ENCODE data around the gene MAPK7.

The MAPK7 gene

DNA sequence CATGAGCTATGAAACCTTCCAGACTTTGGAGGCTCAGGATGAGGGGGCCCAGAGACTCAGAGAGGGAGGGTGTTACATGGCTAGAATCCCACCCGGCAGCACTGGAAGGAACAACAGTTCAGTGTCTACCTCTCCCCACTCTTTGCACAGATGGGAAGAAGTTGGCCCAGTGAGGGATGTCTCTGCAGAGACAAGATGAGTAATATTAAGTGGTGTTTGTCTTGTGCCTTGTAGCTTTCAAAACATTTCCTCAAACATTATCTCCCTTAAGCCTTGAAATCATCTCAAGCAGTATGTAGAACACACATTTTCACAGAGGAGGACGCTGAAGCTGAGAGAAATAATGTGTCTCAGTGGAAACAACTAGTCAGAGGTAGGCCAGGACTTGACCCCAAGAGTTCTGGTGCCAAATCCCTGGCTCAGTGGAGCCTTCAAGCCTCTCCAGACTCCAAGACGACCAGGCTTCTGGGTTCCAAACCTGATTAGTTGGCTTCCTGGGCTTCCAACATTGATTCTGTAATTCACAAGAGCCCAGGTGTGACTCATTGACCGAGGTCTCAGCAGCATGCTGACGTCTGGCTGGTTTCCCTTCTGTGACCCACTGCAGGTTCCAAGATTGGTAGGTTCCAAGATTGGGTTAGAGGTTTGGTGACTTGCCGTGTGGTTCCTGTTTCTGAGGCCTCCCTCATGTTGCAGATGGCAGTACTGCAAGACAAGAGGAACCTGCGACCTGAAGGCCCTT, 40.1 kb downstream of the MAPK7 start:
- Mint-ChIP-seq H3K27ac (no peak overlapping the region), H3K27me3 (no peaks in the 10 kb centered on the region), H3K4me3 (no peak overlapping the region), H3K4me1 (ENCODE audit: low read depth) (no peaks in the 10 kb centered on the region), H3K36me3 (ENCODE audit: low read depth) (no peaks in the 10 kb centered on the region), H3K9me3 (no peaks in the 10 kb centered on the region)

DNA sequence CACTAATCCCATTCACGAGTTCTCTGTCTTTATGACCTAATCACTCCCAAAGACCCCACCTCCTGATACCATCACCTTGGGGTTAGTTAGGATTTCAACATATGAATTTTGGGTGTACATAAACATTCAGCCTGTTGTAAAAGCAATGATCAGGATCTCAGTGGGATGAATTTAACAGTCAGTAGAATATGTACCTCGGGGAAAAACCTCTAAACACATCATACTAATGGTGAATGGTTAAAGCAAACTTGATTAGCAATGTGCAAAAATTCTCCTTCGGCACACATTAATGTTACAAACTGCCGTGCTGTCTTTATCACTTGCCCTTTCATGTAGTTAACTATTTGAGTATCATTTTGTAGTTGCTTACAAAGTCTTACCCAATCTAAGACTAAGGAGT, 42.9 kb downstream of the MAPK7 start:
- Mint-ChIP-seq H3K9me3 (no peaks in the 10 kb centered on the region), H3K36me3 (ENCODE audit: low read depth) (no peaks in the 10 kb centered on the region), H3K4me1 (ENCODE audit: low read depth) (no peaks in the 10 kb centered on the region), H3K27ac (no peak overlapping the region), H3K27me3 (no peaks in the 10 kb centered on the region), H3K4me3 (no peak overlapping the region)

DNA sequence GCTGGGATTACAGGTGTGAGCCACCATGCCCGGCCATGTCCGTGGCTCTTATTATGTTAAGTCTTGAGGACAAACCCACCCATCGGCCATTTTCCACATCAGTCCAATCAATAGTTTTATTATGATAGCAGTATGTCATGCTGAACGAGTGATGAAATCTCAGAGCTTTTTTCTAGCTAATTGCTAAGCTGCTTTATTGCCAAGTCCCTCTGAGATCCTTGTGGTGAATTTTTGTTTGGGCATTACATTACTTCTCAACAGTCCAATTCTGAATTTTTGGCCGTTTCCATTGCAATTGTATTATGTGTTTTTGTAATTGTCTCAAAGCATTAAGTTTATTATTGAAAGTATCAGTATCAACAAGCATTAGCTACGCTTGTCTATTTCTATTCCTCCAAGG, 43.6 kb downstream of the MAPK7 start:
- Mint-ChIP-seq H3K4me3 (no peak overlapping the region), H3K36me3 (ENCODE audit: low read depth) (no peaks in the 10 kb centered on the region), H3K27me3 (no peaks in the 10 kb centered on the region), H3K9me3 (no peaks in the 10 kb centered on the region), H3K27ac (no peak overlapping the region), H3K4me1 (ENCODE audit: low read depth) (no peaks in the 10 kb centered on the region)

GRCh38 chr17:19424934-19425868, 46.9 kb downstream of the MAPK7 start:
- Mint-ChIP-seq H3K9me3 (no peaks in the 10 kb centered on the region), H3K27me3 (peaks cover 4% of the 10 kb centered on the region), H3K27ac (no peak overlapping the region)

DNA sequence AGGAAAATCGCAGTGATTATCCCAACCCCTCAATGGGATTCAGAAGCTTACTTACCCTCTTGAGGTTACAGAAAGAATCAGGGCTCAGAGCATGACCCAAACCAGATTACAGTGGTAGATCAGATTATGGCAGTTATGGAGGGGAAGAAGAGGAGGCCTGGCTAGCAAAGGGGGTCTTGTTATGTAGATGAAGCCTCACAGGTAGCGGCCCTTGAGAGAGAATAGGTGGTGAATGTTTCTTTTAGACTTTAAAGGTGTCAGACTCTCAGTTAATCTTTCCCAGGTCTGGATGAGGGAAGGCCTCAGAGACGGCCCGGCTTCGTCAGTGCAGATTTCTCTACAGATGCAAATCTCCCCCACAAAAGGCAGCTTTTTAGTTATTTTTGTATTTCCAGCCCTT, 48.3 kb downstream of the MAPK7 start:
- no peaks in the 10 kb centered on the region for H3K4me1 Mint-ChIP-seq (ENCODE audit: low read depth)
- no peaks in the 10 kb centered on the region for H3K9me3 Mint-ChIP-seq
- no peaks in the 10 kb centered on the region for H3K36me3 Mint-ChIP-seq (ENCODE audit: low read depth)
- H3K4me3 Mint-ChIP-seq: no peak overlapping the region
- no peak overlapping the region for H3K27ac Mint-ChIP-seq
- peaks cover 4% of the 10 kb centered on the region for H3K27me3 Mint-ChIP-seq

More at GRCh38 chr17:19424934-19425868, 46.9 kb downstream of the MAPK7 start:
- H3K36me3 Mint-ChIP-seq (ENCODE audit: low read depth): no peaks in the 10 kb centered on the region
- no peaks in the 10 kb centered on the region for H3K4me1 Mint-ChIP-seq (ENCODE audit: low read depth)
- no peak overlapping the region for H3K4me3 Mint-ChIP-seq

DNA sequence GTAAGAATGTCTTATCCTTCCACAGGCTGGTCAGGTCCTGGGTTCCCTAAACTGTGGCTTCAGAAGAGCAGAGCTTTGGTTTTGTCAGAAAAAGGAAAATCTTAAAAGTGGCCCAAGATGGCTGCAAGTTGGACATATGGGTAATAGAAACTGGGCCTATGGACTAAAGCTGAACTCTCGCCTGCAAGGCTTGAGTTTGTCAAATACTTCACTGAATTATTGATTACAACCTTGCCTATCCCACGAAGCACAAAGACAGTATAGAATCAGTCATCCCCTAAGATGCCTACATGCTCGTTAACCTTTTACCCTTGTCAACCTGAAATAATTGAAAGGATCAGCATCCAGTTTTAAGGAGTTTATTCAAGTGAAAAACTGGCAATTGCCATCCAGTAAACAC, 53.4 kb downstream of the MAPK7 start:
- no peaks in the 10 kb centered on the region for H3K4me1 Mint-ChIP-seq (ENCODE audit: low read depth)
- peaks cover 4% of the 10 kb centered on the region for H3K27me3 Mint-ChIP-seq
- H3K4me3 Mint-ChIP-seq: no peak overlapping the region
- no peaks in the 10 kb centered on the region for H3K9me3 Mint-ChIP-seq
- H3K36me3 Mint-ChIP-seq (ENCODE audit: low read depth): no peaks in the 10 kb centered on the region
- no peak overlapping the region for H3K27ac Mint-ChIP-seq

All from stimulated activated naive CD8-positive, alpha-beta T cell treated with anti-CD3 and anti-CD28 coated beads, Interleukin-15, Interleukin-2, amounts not matched to agents 100 ng/mL and 50 ng/mL, for 24 hours (primary cell).